OCI-LY1 (cell line): ENCODE results near the gene NELL1.

ENCODE experiments used
- EZH2 ChIP-seq: fragments of 200-600 bp; sonication (generic), shearing (Covaris generic); IDR thresholded peaks from 2 replicates; pipeline ENCODE4 v1.8.0; 2017; ENCODE audit warnings: borderline replicate concordance, mixed run types, mild to moderate bottlenecking, antibody characterized with exemption, low read length, moderate library complexity, mixed read lengths
- TF ChIP-seq, protein P1 (sequence below): fragments of 200-600 bp; sonication (generic), shearing (Covaris generic); IDR thresholded peaks from 2 replicates; pipeline ENCODE4 v1.5.1; 2017; ENCODE audit warnings: mild to moderate bottlenecking, antibody characterized with exemption, low read length, moderate library complexity, mixed read lengths

DNA sequence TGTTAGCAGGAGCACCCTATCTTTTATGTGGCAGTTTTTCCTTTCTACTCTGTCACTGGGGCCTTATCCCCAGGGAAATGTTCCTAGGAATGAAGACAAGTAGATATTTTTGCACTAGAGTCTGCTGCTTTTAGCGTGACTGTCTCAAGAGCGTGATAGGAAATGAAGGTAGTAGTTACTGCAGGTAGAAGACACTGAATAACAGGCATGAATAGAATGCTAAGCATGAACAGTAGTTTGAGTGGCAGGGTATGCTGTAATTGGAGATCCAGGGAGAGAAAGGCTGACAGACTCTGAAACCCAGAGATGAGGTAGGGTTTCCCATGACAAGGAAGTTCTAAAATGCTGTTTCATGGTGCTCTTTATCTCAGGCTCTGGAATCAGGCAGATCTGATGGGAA is 475.1 kb downstream of the NELL1 start:
- TF ChIP-seq, protein P1, sequence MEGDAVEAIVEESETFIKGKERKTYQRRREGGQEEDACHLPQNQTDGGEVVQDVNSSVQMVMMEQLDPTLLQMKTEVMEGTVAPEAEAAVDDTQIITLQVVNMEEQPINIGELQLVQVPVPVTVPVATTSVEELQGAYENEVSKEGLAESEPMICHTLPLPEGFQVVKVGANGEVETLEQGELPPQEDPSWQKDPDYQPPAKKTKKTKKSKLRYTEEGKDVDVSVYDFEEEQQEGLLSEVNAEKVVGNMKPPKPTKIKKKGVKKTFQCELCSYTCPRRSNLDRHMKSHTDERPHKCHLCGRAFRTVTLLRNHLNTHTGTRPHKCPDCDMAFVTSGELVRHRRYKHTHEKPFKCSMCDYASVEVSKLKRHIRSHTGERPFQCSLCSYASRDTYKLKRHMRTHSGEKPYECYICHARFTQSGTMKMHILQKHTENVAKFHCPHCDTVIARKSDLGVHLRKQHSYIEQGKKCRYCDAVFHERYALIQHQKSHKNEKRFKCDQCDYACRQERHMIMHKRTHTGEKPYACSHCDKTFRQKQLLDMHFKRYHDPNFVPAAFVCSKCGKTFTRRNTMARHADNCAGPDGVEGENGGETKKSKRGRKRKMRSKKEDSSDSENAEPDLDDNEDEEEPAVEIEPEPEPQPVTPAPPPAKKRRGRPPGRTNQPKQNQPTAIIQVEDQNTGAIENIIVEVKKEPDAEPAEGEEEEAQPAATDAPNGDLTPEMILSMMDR = no peak
- no peak for TF ChIP-seq EZH2
